Right lobe of liver (tissue), 4 donors: Measurements from ENCODE around the gene ICOSLG.

Source experiments
- POLR2A ChIP-seq: fragments of 450-650 bp; IDR thresholded peaks from one replicate; pipeline ENCODE4 v1.6.1; 2017; ENCODE audit warnings: antibody characterized with exemption, mild to moderate bottlenecking
- TF ChIP-seq, protein P1 (sequence below), 4 donors: fragments of 200-600 bp in 3 of 4; fragments of 450-650 bp in 1 of 4; IDR thresholded peaks; one replicate each; pipeline versions ENCODE4 v1.5.1 to v1.8.0; 2016 to 2022; ENCODE audit warnings: antibody characterized with exemption in 4 of 4, mild to moderate bottlenecking in 2 of 4
- donor health status: DM: no; HTN: no; CAD: no.
- donor health status: DM: no; HTN: no; CAD: no.
- donor health status: DM: no; HTN: yes; CAD: no.

- TF ChIP-seq, protein P1, sequence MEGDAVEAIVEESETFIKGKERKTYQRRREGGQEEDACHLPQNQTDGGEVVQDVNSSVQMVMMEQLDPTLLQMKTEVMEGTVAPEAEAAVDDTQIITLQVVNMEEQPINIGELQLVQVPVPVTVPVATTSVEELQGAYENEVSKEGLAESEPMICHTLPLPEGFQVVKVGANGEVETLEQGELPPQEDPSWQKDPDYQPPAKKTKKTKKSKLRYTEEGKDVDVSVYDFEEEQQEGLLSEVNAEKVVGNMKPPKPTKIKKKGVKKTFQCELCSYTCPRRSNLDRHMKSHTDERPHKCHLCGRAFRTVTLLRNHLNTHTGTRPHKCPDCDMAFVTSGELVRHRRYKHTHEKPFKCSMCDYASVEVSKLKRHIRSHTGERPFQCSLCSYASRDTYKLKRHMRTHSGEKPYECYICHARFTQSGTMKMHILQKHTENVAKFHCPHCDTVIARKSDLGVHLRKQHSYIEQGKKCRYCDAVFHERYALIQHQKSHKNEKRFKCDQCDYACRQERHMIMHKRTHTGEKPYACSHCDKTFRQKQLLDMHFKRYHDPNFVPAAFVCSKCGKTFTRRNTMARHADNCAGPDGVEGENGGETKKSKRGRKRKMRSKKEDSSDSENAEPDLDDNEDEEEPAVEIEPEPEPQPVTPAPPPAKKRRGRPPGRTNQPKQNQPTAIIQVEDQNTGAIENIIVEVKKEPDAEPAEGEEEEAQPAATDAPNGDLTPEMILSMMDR (IDR thresholded peaks at IDR 0.05) = no peak
- TF ChIP-seq POLR2A = no peak
Observed at GRCh38 chr21:44261675-44262295, 21.0 kb upstream of the ICOSLG start, which contains the start of gene DNMT3L.
